Neuronal stem cell (in vitro differentiated cells): ENCODE data around the gene FAM107A.

ENCODE experiments used
- DNase-seq: peaks from one replicate; pipeline ENCODE4 v3.0.0-alpha.2; 2013; ENCODE audit warnings: low spot score
- H2AFZ ChIP-seq: one replicate; pipeline ENCODE4 v1.6.1; 2013; ENCODE audit warnings: mild to moderate bottlenecking, low read length, inconsistent platforms
- H2AK5ac ChIP-seq: 2 replicates; pipeline ENCODE4 v1.6.1; 2013; ENCODE audit warnings: low read depth, mild to moderate bottlenecking, inconsistent platforms, low read length, moderate library complexity, mixed read lengths
- H2BK120ac ChIP-seq: 2 replicates; pipeline ENCODE4 v1.6.1; 2013; ENCODE audit warnings: low read depth, mild to moderate bottlenecking, inconsistent platforms, low read length, moderate library complexity, mixed read lengths
- H2BK12ac ChIP-seq: one replicate; pipeline ENCODE4 v1.6.1; 2013; ENCODE audit warnings: low read length, inconsistent platforms
- H2BK15ac ChIP-seq: 2 replicates; pipeline ENCODE4 v1.6.1; 2013; ENCODE audit warnings: mild to moderate bottlenecking, low read length, inconsistent platforms, mixed read lengths
- H2BK5ac ChIP-seq: one replicate; pipeline ENCODE4 v1.6.1; 2013; ENCODE audit warnings: inconsistent platforms, mild to moderate bottlenecking, low read length, moderate library complexity
- H3K14ac ChIP-seq: one replicate; pipeline ENCODE4 v1.6.1; 2013; ENCODE audit warnings: low read length, inconsistent platforms
- H3K18ac ChIP-seq: 2 replicates; pipeline ENCODE4 v1.6.1; 2013; ENCODE audit warnings: low read length, inconsistent platforms
- H3K23ac ChIP-seq: 2 replicates; pipeline ENCODE4 v1.6.1; 2013; ENCODE audit warnings: low read depth, mild to moderate bottlenecking, mixed read lengths, low read length, inconsistent platforms; ENCODE audit not compliant: poor library complexity
- H3K27ac ChIP-seq: replicated peaks from 3 replicates; pipeline ENCODE4 v1.5.1; 2013; ENCODE audit warnings: low read length, inconsistent platforms
- H3K27me3 ChIP-seq, 3 experiments: 2 replicates each; pipeline ENCODE4 v1.6.1; 2013; ENCODE audit warnings: low read length in 3 of 3, mild to moderate bottlenecking in 2 of 3, inconsistent platforms in 1 of 3, low read depth in 1 of 3, mixed read lengths in 1 of 3, moderate library complexity in 1 of 3; ENCODE audit not compliant: control insufficient read depth in 3 of 3, insufficient read depth in 3 of 3
- H3K36me3 ChIP-seq, 2 donors: replicated peaks in 1 of 2; 2 replicates each; pipeline ENCODE4 v1.6.1; 2013; ENCODE audit warnings: low read length in 2 of 2; ENCODE audit not compliant: control insufficient read depth in 2 of 2, insufficient read depth in 2 of 2
- H3K4ac ChIP-seq: 2 replicates; pipeline ENCODE4 v1.6.1; 2013; ENCODE audit warnings: inconsistent platforms, mild to moderate bottlenecking, low read length, moderate library complexity
- H3K4me1 ChIP-seq, 2 donors: 1 replicate in 1 of 2; 2 replicates in 1 of 2; pipeline ENCODE4 v1.6.1; 2013; ENCODE audit warnings: low read length in 2 of 2, low read depth in 1 of 2; ENCODE audit not compliant: control insufficient read depth in 2 of 2, insufficient read depth in 1 of 2
- H3K4me2 ChIP-seq: one replicate; pipeline ENCODE4 v1.6.1; 2013; ENCODE audit warnings: mild to moderate bottlenecking, low read length, inconsistent platforms; ENCODE audit not compliant: insufficient read depth, poor library complexity, severe bottlenecking
- H3K4me3 ChIP-seq, 2 donors: 2 replicates each; pipeline ENCODE4 v1.5.1; 2013; ENCODE audit warnings: low read length in 2 of 2, mild to moderate bottlenecking in 2 of 2, inconsistent platforms in 1 of 2, moderate library complexity in 1 of 2
- H3K79me1 ChIP-seq: one replicate; pipeline ENCODE4 v1.6.1; 2013; ENCODE audit warnings: low read depth, mild to moderate bottlenecking, inconsistent platforms, low read length, moderate library complexity
- H3K9ac ChIP-seq: one replicate; pipeline ENCODE4 v1.6.1; 2013; ENCODE audit warnings: mild to moderate bottlenecking, low read depth, low read length, inconsistent platforms; ENCODE audit not compliant: poor library complexity
- H3K9me3 ChIP-seq, 2 donors: replicated peaks in 1 of 2; 2 replicates each; pipeline versions ENCODE3 to v1.6.1; 2013; ENCODE audit warnings: low read length in 2 of 2, mild to moderate bottlenecking in 2 of 2, inconsistent platforms in 1 of 2, low read depth in 1 of 2, mixed read lengths in 1 of 2, moderate library complexity in 1 of 2; ENCODE audit not compliant: control insufficient read depth in 2 of 2, insufficient read depth in 1 of 2
- H4K8ac ChIP-seq: one replicate; pipeline ENCODE4 v1.6.1; 2013; ENCODE audit warnings: low read depth, mild to moderate bottlenecking, inconsistent platforms, low read length, moderate library complexity
- H4K91ac ChIP-seq: one replicate; pipeline ENCODE4 v1.6.1; 2013; ENCODE audit warnings: low read length, low read depth, mild to moderate bottlenecking, inconsistent platforms; ENCODE audit not compliant: poor library complexity
- WGBS, 2 donors: extraction: QIAGEN DNeasy Blood & Tissue Kit; methylation state at CpG; one replicate each; pipeline ENCODE4 v1.1.7; 2013; ENCODE audit warnings: missing lambda C conversion rate in 2 of 2, mixed read lengths in 1 of 2; ENCODE audit not compliant: insufficient read length in 2 of 2, insufficient replicate concordance in 1 of 2; ENCODE audit errors: extremely low coverage in 2 of 2; 5-methylcytosine and 5-hydroxymethylcytosine counted together

Gene FAM107A

DNA sequence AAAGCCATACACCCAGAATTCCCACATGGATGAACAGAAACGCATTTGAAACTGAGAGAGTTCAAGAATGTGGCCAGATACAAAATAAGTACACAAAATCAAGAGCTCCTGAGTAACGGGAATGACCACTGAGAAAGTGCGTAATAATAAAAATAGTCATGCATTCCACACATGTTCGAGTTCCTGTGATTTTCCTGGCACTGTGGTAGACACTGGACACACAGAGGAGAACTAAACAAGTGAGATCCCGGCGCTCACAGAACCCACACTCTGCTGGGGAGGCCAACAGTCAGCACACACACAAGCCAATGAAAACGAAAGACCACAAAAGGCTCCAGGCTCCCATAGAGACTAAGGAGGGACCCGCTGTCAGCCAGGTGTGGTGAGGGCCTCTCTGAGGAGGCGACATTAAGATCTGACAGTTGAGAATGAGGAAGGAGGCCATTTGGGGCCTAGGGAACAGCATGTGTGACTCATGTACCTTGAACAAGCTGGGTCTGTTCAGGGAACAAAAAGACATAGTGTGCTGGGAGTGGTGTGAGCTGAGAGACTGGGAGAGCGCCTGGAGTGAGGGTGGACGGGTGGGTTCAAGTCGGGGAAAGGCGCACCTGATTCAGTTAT is 5.1 kb downstream of the FAM107A start:
- Histone ChIP-seq H3K4me1 (peaks cover 2 to 9% of the 10 kb centered on the region in 2 donors), H2AFZ (no peak overlapping the region), H4K8ac (no peak overlapping the region), H3K9me3 (peaks cover 0 to 11% of the 10 kb centered on the region in 2 donors), H3K18ac (peak overlapping the region; percentile 30), H3K23ac (no peak overlapping the region), H3K27me3 (no peaks in the 10 kb centered on the region), H2AK5ac (no peak overlapping the region), H3K79me1 (no peaks in the 10 kb centered on the region), H4K91ac (no peak overlapping the region), H2BK15ac (no peak overlapping the region), H3K9ac (no peak overlapping the region), H3K14ac (no peak overlapping the region), H3K4ac (no peak overlapping the region), H3K36me3 (no peaks in the 10 kb centered on the region), H3K4me3 (no peak overlapping the region), H2BK120ac (no peak overlapping the region), H2BK12ac (no peak overlapping the region), H3K4me2 (no peak overlapping the region), H3K27ac (no peak overlapping the region), H2BK5ac (no peak overlapping the region)
- no peak for DNase-seq
- no CpG with 5 or more reads among the region's 13 CpGs for WGBS, 2 donors

DNA sequence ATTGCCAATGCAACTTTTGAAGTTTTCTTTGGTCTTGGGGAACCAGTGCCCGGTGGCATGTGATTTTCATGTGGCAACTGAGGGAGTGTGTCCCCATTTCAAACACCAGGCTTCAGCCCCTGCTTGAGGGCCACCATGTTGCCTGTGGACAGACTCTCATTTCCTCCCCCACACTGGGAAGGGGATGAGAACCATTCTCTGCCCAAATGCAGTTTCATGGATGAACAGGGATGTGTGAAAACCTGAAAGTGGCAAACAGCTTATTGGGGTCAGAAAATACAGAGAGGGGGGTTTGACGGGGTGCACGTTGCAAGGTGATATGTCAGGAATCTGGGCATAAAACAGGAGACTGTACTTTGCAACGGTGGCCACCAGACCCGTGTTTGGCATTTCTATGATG is 6.3 kb downstream of the FAM107A start:
- no peaks in the 10 kb centered on the region for H3K79me1 ChIP-seq
- no peak overlapping the region for H3K4me2 ChIP-seq
- H3K4me3 ChIP-seq, result no peak overlapping the region
- H2BK120ac ChIP-seq, result no peak overlapping the region
- no peak overlapping the region for H3K14ac ChIP-seq
- no peak for DNase-seq
- no peak overlapping the region for H3K4ac ChIP-seq
- H3K27me3 ChIP-seq, result no peaks in the 10 kb centered on the region
- H3K4me1 ChIP-seq, result peaks cover 2 to 13% of the 10 kb centered on the region in 2 donors
- no peak overlapping the region for H2BK15ac ChIP-seq
- H3K9me3 ChIP-seq, result peaks cover 0 to 11% of the 10 kb centered on the region in 2 donors
- H3K9ac ChIP-seq, result no peak overlapping the region
- H2AFZ ChIP-seq, result no peak overlapping the region
- peak overlapping the region; percentile 76 for H2BK12ac ChIP-seq
- H4K8ac ChIP-seq, result no peak overlapping the region
- H3K18ac ChIP-seq, result no peak overlapping the region
- WGBS, 2 donors, result no CpG with 5 or more reads among the region's 5 CpGs
- H3K36me3 ChIP-seq, result no peaks in the 10 kb centered on the region
- no peak overlapping the region for H4K91ac ChIP-seq
- H3K23ac ChIP-seq, result no peak overlapping the region
- H2AK5ac ChIP-seq, result peak overlapping the region; percentile 66
- H2BK5ac ChIP-seq, result no peak overlapping the region
- no peak overlapping the region for H3K27ac ChIP-seq

DNA sequence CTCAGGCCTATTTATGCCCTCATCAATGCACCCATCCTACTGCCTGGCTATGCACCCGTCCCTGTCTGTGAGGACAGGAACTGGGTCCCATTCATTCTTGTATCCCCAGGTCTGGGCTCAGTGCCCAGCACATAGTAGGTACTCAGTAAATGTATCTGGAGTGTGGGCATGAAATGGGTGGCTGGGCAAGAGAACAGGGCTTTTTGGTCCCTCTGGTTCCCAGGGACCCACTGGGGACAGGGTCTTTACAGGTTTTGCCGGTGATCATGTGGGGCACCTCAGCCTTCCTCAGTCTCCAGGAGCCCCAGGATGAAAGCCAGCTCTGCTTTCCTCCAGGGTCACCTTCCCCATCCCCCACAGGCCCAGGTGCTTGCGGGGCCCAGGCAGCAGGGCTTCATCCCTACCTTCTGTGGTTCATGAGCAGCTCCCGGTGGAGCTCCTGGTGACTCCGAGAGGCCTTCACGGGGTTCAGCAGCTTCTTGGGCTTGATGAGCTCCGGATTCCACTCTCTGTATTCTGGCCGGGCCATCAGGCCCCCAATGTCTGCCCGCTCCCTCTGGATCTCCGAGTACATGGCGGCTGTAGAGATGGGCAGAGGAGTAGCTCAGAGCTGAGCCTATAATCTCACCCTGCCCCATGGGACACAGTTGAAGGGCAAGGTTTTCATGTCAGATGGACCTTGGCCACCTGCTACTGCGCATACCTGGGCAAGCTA is 7.7 kb downstream of the FAM107A start:
- WGBS, 2 donors, result no CpG with 5 or more reads among the region's 12 CpGs

DNA sequence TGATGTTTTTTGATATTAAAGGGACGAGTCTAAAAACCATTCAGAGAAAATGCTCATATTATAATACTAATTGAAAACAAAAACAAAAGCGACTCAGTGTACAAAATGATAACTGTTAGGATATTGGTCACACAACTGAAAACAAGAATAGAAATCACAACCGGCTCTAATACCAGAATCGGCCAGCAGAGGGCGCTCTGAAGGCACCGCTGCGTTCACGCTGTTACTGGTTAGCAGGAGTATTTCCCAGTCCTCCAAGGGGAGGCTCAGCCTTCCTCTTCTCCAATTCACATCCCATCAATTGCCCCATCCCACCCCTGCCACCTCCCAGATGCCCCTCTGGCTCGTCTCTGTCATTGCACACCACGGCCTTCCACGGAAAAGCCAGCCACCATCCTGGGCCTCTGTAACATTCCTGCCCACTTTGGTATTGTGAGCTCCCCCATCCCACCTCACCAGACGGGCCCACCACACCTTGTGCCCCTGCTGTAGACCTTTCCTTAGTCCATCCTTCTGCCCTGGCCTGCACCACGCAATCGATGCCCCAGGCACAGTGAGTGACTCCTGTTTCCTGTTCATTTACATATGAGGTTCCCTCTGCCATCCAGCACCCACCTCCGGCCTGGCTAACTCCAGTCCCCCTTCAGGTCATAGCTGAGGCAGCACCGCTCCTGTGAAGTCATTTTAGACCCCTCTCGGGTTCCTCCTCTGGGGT is 8.5 kb downstream of the FAM107A start:
- H3K9ac ChIP-seq, result no peak overlapping the region
- H4K8ac ChIP-seq, result no peak overlapping the region
- H2BK15ac ChIP-seq, result peak overlapping the region; percentile 47
- peak; percentile 71 for DNase-seq
- H3K79me1 ChIP-seq, result no peaks in the 10 kb centered on the region
- H3K14ac ChIP-seq, result no peak overlapping the region
- H2BK12ac ChIP-seq, result no peak overlapping the region
- no CpG with 5 or more reads among the region's 17 CpGs for WGBS, 2 donors
- no peaks in the 10 kb centered on the region for H3K36me3 ChIP-seq
- H3K4me3 ChIP-seq, result no peak overlapping the region
- H2AK5ac ChIP-seq, result peak overlapping the region; percentile 77
- no peak overlapping the region for H2BK5ac ChIP-seq
- no peak overlapping the region for H3K23ac ChIP-seq
- H3K4ac ChIP-seq, result no peak overlapping the region
- peaks cover 11 to 16% of the 10 kb centered on the region in 2 donors for H3K4me1 ChIP-seq
- H2AFZ ChIP-seq, result no peak overlapping the region
- no peak overlapping the region for H4K91ac ChIP-seq
- no peaks in the 10 kb centered on the region for H3K27me3 ChIP-seq
- H3K27ac ChIP-seq, result no peak overlapping the region
- H3K4me2 ChIP-seq, result no peak overlapping the region
- no peak overlapping the region for H2BK120ac ChIP-seq
- H3K9me3 ChIP-seq, result peaks cover 1 to 11% of the 10 kb centered on the region in 2 donors
- H3K18ac ChIP-seq, result peak overlapping the region; percentile 61

More for the DNA sequence above, 7.7 kb downstream of the FAM107A start:
- DNase-seq, result no peak
- no peak overlapping the region for H3K14ac ChIP-seq
- peak overlapping the region; percentile 61 for H3K18ac ChIP-seq
- no peak overlapping the region for H2BK5ac ChIP-seq
- no peak overlapping the region for H2AFZ ChIP-seq
- no peak overlapping the region for H3K23ac ChIP-seq
- no peak overlapping the region for H4K91ac ChIP-seq
- no peaks in the 10 kb centered on the region for H3K27me3 ChIP-seq
- H3K36me3 ChIP-seq, result no peaks in the 10 kb centered on the region
- H2AK5ac ChIP-seq, result peak overlapping the region; percentile 77
- no peak overlapping the region for H3K4ac ChIP-seq
- no peak overlapping the region for H3K27ac ChIP-seq
- H2BK12ac ChIP-seq, result no peak overlapping the region
- no peak overlapping the region for H3K4me2 ChIP-seq
- H2BK15ac ChIP-seq, result peak overlapping the region; percentile 47
- H4K8ac ChIP-seq, result no peak overlapping the region
- no peak overlapping the region for H3K9ac ChIP-seq
- no peak overlapping the region for H3K4me3 ChIP-seq
- no peak overlapping the region for H2BK120ac ChIP-seq
- peaks cover 11 to 16% of the 10 kb centered on the region in 2 donors for H3K4me1 ChIP-seq
- H3K79me1 ChIP-seq, result no peaks in the 10 kb centered on the region
- H3K9me3 ChIP-seq, result peaks cover 0 to 11% of the 10 kb centered on the region in 2 donors
